Renal cortex interstitium (tissue), 15 donors: ENCODE results near the gene VSIG2. TPM values are rescaled to one million over a fixed set of nuclear protein-coding genes. Genes with fewer than 3 reads are reported as not detected.
A peak's percentile ranks its signal among the peaks of the same experiment; 100 is the strongest.
"Not testable (repeated sequence)": the region's sequence is repeated elsewhere in the genome, so short reads cannot be mapped to it uniquely, and the experiment has no call there.

ENCODE experiments used
- DNase-seq, 11 donors: peaks; one replicate each; pipeline ENCODE4 v3.0.0-alpha.2; 2013; ENCODE audit warnings: low read depth in 9 of 11, low spot score in 4 of 11; ENCODE audit errors: extremely low read depth in 1 of 11
- long read RNA-seq, 16 experiments: transcript quantifications; one replicate each; lab custom pipeline, GENCODE V29; 2026
- polyA plus RNA-seq, 3 donors: library from polyadenylated mRNA; unstranded; fragments of 120-200 nt; gene quantifications; one replicate each; pipeline ENCODE4 v1.2.1, GENCODE V29; 2013; ENCODE audit not compliant: insufficient read length in 3 of 3

The VSIG2 gene
- 1 to 10 TPM; 4.9 to 7.1 (median 5.9) TPM for polyA plus RNA-seq
- long read RNA-seq, donor 1: 0 reads
- long read RNA-seq, donor 2, partial matches to known transcripts: 0 of 1 reads
- long read RNA-seq, donor 2, other reads (novel, unspliced or antisense): 0 of 1 reads
- long read RNA-seq, donor 3, partial matches to known transcripts: 0 of 2 reads
- long read RNA-seq, donor 3, other reads (novel, unspliced or antisense): 0 of 2 reads
- long read RNA-seq, donor 4, partial matches to known transcripts: 0 of 4 reads
- long read RNA-seq, donor 4, other reads (novel, unspliced or antisense): 0 of 4 reads
- long read RNA-seq, donor 5: 0 reads
- long read RNA-seq, donor 6, partial matches to known transcripts: 0 of 1 reads
- long read RNA-seq, donor 6, other reads (novel, unspliced or antisense): 0 of 1 reads
- long read RNA-seq, donor 7, partial matches to known transcripts: 0 of 2 reads
- long read RNA-seq, donor 7, other reads (novel, unspliced or antisense): 0 of 2 reads
- long read RNA-seq, donor 8: 0 reads
- long read RNA-seq, donor 9, partial matches to known transcripts: 0 of 3 reads
- long read RNA-seq, donor 9, other reads (novel, unspliced or antisense): 0 of 3 reads
- long read RNA-seq, donor 10, partial matches to known transcripts: 0 of 2 reads
- long read RNA-seq, donor 10, other reads (novel, unspliced or antisense): 0 of 2 reads
- long read RNA-seq, donor 11, partial matches to known transcripts: 0 of 2 reads
- long read RNA-seq, donor 11, other reads (novel, unspliced or antisense): 0 of 2 reads
- long read RNA-seq, donor 12: 0 reads
- long read RNA-seq, donor 13: 0 reads
- long read RNA-seq, donor 14, partial matches to known transcripts: 0 of 2 reads
- long read RNA-seq, donor 14, other reads (novel, unspliced or antisense): 0 of 2 reads
- long read RNA-seq, donor 15: 0 reads
- long read RNA-seq, donor 16, transcript VSIG2-201 (7 exons, 1,148 nt): major isoform, 5 of 5 reads
- long read RNA-seq, donor 16, partial matches to known transcripts: 0 of 5 reads
- long read RNA-seq, donor 16, other reads (novel, unspliced or antisense): 0 of 5 reads

- DNase-seq: no peak
Observed at GRCh38 chr11:124751741-124752470, at the start of gene VSIG2. Gene VSIG2, minus strand, starts transcription at chr11:124752255. Its CDS starts 118 bp downstream, at chr11:124752137.

GRCh38 chr11:124801014-124801413 is 49.0 kb upstream of the VSIG2 start:
- peak in 6 of 11 donors; percentile 8 to 37 (median 17) for DNase-seq

- peak; percentile 73 to 91 (median 84) for DNase-seq
Observed at GRCh38 chr11:124800226-124800929, 48.3 kb upstream of the VSIG2 start, which contains the start of gene MSANTD2. Gene MSANTD2, minus strand, starts transcription at chr11:124800406. Its CDS starts 26 bp downstream, at chr11:124800380.

- peak; percentile 8 to 40 (median 31) for DNase-seq
Observed at GRCh38 chr11:124799348-124800225, 47.5 kb upstream of the VSIG2 start.

GRCh38 chr11:124798991-124799347 is 46.9 kb upstream of the VSIG2 start:
- DNase-seq: peak in 8 of 11 donors; percentile 5 to 36 (median 15)

- no peak for DNase-seq
Observed at GRCh38 chr11:124796312-124796711, 44.3 kb upstream of the VSIG2 start.

- peak in 7 of 11 donors; percentile 22 to 60 (median 28) for DNase-seq
Observed at GRCh38 chr11:124793466-124794278, 41.6 kb upstream of the VSIG2 start.

- no peak for DNase-seq
Observed at GRCh38 chr11:124791626-124792341, 39.7 kb upstream of the VSIG2 start.

GRCh38 chr11:124788521-124788920 is 36.5 kb upstream of the VSIG2 start:
- no peak for DNase-seq

GRCh38 chr11:124784051-124784450 is 32.0 kb upstream of the VSIG2 start:
- no peak for DNase-seq

GRCh38 chr11:124783002-124783401 is 30.9 kb upstream of the VSIG2 start:
- DNase-seq: no peak

- no peak for DNase-seq
Observed at GRCh38 chr11:124779568-124779967, 27.5 kb upstream of the VSIG2 start.

- DNase-seq: no peak
Observed at GRCh38 chr11:124778281-124778680, 26.2 kb upstream of the VSIG2 start.

- DNase-seq: no peak
Observed at GRCh38 chr11:124776865-124777645, 25.0 kb upstream of the VSIG2 start.

- DNase-seq: not testable (repeated sequence)
Observed at GRCh38 chr11:124770959-124771358, 18.9 kb upstream of the VSIG2 start.
